ENCODE data around the gene XAB2. TPM values are rescaled to one million over a fixed set of nuclear protein-coding genes. Genes with fewer than 3 reads are reported as not detected.
A peak's percentile ranks its signal among the peaks of the same experiment; 100 is the strongest.

The XAB2 gene
- total and polyA plus RNA-seq, 2 donors (not counting 3 experiments of a cell fraction or from before 2014, with no cell fraction given): 37.3 to 47.6 TPM

DNA sequence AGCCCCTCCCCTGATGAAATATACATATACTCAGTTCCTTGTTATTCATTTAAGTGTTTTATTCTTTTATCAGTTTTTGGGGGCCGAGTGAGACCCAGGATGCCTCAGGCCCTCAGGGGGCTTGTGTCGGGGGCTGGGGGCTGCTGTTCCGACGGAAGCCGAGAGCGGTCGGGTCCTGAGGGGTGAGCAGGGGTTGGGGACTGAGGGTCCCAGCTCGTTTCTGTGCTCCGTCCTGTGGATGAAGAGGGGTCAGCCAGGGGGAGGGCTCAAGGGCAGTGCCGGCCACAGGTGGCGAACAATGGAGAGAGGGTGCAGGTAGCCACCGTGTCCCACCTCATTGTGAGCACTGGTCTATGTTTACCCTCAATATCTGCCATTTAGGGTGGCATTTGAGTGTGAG, 2.2 kb upstream of the XAB2 start:
- ChIA-PET CTCF (no interaction called here), POLR2A (no interaction called here)
- FAIRE-seq: no peak
- no peak overlapping the region for H2AFZ ChIP-seq (ENCODE audit: low read depth, low read length)
- peaks cover 38% of the 10 kb centered on the region for H3K79me2 ChIP-seq (ENCODE audit: control insufficient read depth, insufficient read depth, low read length)
- H3K9me1 ChIP-seq (replicated peaks; ENCODE audit: control insufficient read depth, extremely low read depth, insufficient read depth, low read length): no peaks in the 10 kb centered on the region
- DNase-seq (ENCODE audit: low read depth, low spot score): no peak
- no peak overlapping the region for H3K4me3 ChIP-seq (replicated peaks in 1 of 3; ENCODE audit: insufficient read depth in 1 of 3, low read depth in 1 of 3, low read length in 3 of 3)
- intact Hi-C loops (cut with micrococcal nuclease): no loop called here
- no peaks in the 10 kb centered on the region for H4K20me1 ChIP-seq (replicated peaks; ENCODE audit: control insufficient read depth, extremely low read depth, insufficient read depth, low read length)
- H3K27me3 ChIP-seq (ENCODE audit: control insufficient read depth in 2 of 2, insufficient read depth in 2 of 2, low read length in 2 of 2): no peaks in the 10 kb centered on the region
- BruUV-seq (replicated peaks): no TSS peak
- no peak overlapping the region for H3K4me2 ChIP-seq (ENCODE audit: insufficient read depth, low read length)
- TF ChIP-seq GATA2 (IDR thresholded peaks at IDR 0.05; ENCODE audit: insufficient read depth, insufficient read length, low read depth, low read length): no peak
- dilution Hi-C loops (cut with MboI; ENCODE audit: extremely low pct_ligation_motif_present, low sequenced_read_pairs): no loop called here
- peaks cover 0 to 4% of the 10 kb centered on the region in 2 experiments for H3K36me3 ChIP-seq (ENCODE audit: control insufficient read depth in 2 of 2, extremely low read depth in 1 of 2, insufficient read depth in 2 of 2, low read length in 2 of 2)
- H3K27ac ChIP-seq (ENCODE audit: insufficient read depth, low read depth, low read length): no peak overlapping the region
- H3K9me3 ChIP-seq (replicated peaks; ENCODE audit: control insufficient read depth, insufficient read depth, low read length): no peaks in the 10 kb centered on the region
- no peak overlapping the region for H3K9ac ChIP-seq (replicated peaks; ENCODE audit: extremely low read depth, insufficient read depth, low read length)
- peaks cover 17% of the 10 kb centered on the region for H3K4me1 ChIP-seq (ENCODE audit: control insufficient read depth, extremely low read depth, insufficient read depth, low read length)

DNA sequence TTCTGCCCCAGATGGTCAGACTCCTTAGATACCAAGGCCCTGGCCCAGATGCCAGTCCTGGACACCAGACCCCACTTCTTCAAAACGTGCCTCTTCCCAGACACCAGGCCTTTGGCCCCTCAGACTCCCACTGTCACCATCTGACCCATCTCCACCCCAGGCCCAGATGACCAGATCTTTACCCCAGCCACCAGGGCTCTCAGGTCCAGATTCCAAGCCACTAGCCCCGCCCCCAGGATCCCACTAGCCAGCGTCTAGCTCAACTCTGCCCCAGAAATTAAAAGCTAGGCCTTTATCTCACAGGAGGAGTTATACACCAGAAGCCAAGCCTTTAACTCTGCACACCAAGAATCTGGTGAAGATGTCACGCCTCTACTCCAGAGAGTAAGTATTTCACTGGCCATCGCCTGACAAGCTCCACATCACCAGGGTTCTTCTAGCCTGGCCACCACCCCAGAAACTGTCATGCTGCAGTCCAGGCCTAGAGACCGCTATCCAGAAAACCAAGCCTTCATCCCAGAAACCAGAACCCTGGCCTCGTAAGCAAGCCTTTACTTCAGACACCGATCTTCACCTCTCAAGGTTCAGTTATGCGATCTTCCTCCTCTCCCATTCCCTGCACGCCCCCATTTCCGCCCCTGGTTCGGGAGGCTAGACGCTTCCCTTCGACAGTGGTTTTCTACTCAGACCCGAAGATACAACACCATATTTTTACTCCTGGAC, 595 bp downstream of the XAB2 start:
- Histone ChIP-seq H3K27me3 (ENCODE audit: control insufficient read depth in 2 of 2, insufficient read depth in 2 of 2, low read length in 2 of 2) (no peaks in the 10 kb centered on the region), H4K20me1 (replicated peaks; ENCODE audit: control insufficient read depth, extremely low read depth, insufficient read depth, low read length) (no peaks in the 10 kb centered on the region), H3K27ac (ENCODE audit: insufficient read depth, low read depth, low read length) (peak overlapping the region; percentile 57), H3K9me3 (replicated peaks; ENCODE audit: control insufficient read depth, insufficient read depth, low read length) (no peaks in the 10 kb centered on the region), H2AFZ (ENCODE audit: low read depth, low read length) (peak overlapping the region; percentile 36), H3K4me3 (replicated peaks in 1 of 3; ENCODE audit: insufficient read depth in 1 of 3, low read depth in 1 of 3, low read length in 3 of 3) (peak overlapping the region; percentile 73 to 92 (median 86)), H3K4me2 (ENCODE audit: insufficient read depth, low read length) (peak overlapping the region; percentile 93), H3K9ac (replicated peaks; ENCODE audit: extremely low read depth, insufficient read depth, low read length) (peak overlapping the region; percentile 93), H3K4me1 (ENCODE audit: control insufficient read depth, extremely low read depth, insufficient read depth, low read length) (peaks cover 16% of the 10 kb centered on the region), H3K79me2 (ENCODE audit: control insufficient read depth, insufficient read depth, low read length) (peaks cover 41% of the 10 kb centered on the region), H3K36me3 (ENCODE audit: control insufficient read depth in 2 of 2, extremely low read depth in 1 of 2, insufficient read depth in 2 of 2, low read length in 2 of 2) (peaks cover 2 to 13% of the 10 kb centered on the region in 2 experiments), H3K9me1 (replicated peaks; ENCODE audit: control insufficient read depth, extremely low read depth, insufficient read depth, low read length) (no peaks in the 10 kb centered on the region)
- BruUV-seq (replicated peaks): TSS peak; percentile 70
- DNase-seq (ENCODE audit: low read depth, low spot score): peak; percentile 7
- FAIRE-seq: no peak
- intact Hi-C loops (cut with micrococcal nuclease) (loop anchor here (1.0 to 2.0 kb wide), 5 partner anchors 9 to 292 kb away; partner anchors contain the start of genes PNPLA6, SNAPC2, STXBP2 and TRAPPC5), dilution Hi-C loops (cut with MboI; ENCODE audit: extremely low pct_ligation_motif_present, low sequenced_read_pairs) (no loop called here)
- ChIA-PET POLR2A (interaction anchor here (0.6 kb wide), 1 partner anchor 586 kb away, joined by 4 read pairs; no protein-coding TSS in a partner anchor), CTCF (interaction anchor here (1.2 to 1.8 kb wide), 2 partner anchors 12 to 60 kb away, joined by 4 to 11 read pairs; no protein-coding TSS in a partner anchor)
- TF ChIP-seq MYC (IDR thresholded peaks at IDR 0.05; ENCODE audit: low read depth, low read length) (no peak), POLR2A (IDR thresholded peaks at IDR 0.05; ENCODE audit: low read depth, low read length) (no peak)
- TF ChIP-seq, protein P1, sequence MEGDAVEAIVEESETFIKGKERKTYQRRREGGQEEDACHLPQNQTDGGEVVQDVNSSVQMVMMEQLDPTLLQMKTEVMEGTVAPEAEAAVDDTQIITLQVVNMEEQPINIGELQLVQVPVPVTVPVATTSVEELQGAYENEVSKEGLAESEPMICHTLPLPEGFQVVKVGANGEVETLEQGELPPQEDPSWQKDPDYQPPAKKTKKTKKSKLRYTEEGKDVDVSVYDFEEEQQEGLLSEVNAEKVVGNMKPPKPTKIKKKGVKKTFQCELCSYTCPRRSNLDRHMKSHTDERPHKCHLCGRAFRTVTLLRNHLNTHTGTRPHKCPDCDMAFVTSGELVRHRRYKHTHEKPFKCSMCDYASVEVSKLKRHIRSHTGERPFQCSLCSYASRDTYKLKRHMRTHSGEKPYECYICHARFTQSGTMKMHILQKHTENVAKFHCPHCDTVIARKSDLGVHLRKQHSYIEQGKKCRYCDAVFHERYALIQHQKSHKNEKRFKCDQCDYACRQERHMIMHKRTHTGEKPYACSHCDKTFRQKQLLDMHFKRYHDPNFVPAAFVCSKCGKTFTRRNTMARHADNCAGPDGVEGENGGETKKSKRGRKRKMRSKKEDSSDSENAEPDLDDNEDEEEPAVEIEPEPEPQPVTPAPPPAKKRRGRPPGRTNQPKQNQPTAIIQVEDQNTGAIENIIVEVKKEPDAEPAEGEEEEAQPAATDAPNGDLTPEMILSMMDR (IDR thresholded peaks at IDR 0.05; ENCODE audit: extremely low read depth in 1 of 2, insufficient read depth in 1 of 2, low read depth in 1 of 2, low read length in 2 of 2): no peak

Measured in endothelial cell of umbilical vein (primary cell).